Measurements from ENCODE around the gene CEP131. TPM values are rescaled to one million over a fixed set of nuclear protein-coding genes. Genes with fewer than 3 reads are reported as not detected.

CEP131 gene
- total and polyA plus RNA-seq, 2 of the 8 experiments (the other 6 are each of a cell fraction or from before 2014, with no cell fraction given): 5.9 to 23.2 TPM

DNA sequence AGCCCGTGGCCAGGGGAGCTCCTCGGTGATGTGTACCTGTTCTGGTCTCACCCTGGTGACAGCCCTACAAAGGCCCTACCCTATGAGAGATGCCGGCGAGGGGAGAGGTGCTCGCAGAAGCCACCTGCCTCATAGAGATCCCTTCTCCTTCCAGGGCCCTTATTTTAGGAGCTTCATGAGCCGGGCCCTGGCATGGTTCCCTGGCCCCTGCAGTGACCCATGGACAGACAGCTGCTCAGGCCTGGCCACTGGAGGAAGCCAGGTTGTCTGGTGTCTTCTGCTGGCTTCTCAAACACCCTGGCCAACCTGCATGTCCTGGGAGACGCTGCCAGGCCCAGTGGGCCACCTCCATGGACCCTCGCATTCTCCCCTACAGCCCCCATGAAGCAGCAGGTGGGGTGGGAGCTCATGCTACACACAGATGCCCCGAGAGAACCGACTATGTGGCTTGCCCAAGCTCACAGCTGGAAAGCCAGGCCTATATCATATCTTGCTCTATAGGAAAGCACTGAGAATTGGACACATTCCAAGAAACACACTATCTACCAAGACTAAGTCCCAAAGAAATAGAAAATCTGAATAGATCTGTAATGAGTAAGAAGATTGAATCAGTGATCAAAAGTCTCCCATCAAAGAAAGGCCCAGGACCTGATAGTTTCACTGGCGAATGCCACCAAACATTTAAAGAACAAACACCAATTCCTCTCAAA is 49.6 kb downstream of the CEP131 start (continued):
- TF ChIP-seq, protein P1, sequence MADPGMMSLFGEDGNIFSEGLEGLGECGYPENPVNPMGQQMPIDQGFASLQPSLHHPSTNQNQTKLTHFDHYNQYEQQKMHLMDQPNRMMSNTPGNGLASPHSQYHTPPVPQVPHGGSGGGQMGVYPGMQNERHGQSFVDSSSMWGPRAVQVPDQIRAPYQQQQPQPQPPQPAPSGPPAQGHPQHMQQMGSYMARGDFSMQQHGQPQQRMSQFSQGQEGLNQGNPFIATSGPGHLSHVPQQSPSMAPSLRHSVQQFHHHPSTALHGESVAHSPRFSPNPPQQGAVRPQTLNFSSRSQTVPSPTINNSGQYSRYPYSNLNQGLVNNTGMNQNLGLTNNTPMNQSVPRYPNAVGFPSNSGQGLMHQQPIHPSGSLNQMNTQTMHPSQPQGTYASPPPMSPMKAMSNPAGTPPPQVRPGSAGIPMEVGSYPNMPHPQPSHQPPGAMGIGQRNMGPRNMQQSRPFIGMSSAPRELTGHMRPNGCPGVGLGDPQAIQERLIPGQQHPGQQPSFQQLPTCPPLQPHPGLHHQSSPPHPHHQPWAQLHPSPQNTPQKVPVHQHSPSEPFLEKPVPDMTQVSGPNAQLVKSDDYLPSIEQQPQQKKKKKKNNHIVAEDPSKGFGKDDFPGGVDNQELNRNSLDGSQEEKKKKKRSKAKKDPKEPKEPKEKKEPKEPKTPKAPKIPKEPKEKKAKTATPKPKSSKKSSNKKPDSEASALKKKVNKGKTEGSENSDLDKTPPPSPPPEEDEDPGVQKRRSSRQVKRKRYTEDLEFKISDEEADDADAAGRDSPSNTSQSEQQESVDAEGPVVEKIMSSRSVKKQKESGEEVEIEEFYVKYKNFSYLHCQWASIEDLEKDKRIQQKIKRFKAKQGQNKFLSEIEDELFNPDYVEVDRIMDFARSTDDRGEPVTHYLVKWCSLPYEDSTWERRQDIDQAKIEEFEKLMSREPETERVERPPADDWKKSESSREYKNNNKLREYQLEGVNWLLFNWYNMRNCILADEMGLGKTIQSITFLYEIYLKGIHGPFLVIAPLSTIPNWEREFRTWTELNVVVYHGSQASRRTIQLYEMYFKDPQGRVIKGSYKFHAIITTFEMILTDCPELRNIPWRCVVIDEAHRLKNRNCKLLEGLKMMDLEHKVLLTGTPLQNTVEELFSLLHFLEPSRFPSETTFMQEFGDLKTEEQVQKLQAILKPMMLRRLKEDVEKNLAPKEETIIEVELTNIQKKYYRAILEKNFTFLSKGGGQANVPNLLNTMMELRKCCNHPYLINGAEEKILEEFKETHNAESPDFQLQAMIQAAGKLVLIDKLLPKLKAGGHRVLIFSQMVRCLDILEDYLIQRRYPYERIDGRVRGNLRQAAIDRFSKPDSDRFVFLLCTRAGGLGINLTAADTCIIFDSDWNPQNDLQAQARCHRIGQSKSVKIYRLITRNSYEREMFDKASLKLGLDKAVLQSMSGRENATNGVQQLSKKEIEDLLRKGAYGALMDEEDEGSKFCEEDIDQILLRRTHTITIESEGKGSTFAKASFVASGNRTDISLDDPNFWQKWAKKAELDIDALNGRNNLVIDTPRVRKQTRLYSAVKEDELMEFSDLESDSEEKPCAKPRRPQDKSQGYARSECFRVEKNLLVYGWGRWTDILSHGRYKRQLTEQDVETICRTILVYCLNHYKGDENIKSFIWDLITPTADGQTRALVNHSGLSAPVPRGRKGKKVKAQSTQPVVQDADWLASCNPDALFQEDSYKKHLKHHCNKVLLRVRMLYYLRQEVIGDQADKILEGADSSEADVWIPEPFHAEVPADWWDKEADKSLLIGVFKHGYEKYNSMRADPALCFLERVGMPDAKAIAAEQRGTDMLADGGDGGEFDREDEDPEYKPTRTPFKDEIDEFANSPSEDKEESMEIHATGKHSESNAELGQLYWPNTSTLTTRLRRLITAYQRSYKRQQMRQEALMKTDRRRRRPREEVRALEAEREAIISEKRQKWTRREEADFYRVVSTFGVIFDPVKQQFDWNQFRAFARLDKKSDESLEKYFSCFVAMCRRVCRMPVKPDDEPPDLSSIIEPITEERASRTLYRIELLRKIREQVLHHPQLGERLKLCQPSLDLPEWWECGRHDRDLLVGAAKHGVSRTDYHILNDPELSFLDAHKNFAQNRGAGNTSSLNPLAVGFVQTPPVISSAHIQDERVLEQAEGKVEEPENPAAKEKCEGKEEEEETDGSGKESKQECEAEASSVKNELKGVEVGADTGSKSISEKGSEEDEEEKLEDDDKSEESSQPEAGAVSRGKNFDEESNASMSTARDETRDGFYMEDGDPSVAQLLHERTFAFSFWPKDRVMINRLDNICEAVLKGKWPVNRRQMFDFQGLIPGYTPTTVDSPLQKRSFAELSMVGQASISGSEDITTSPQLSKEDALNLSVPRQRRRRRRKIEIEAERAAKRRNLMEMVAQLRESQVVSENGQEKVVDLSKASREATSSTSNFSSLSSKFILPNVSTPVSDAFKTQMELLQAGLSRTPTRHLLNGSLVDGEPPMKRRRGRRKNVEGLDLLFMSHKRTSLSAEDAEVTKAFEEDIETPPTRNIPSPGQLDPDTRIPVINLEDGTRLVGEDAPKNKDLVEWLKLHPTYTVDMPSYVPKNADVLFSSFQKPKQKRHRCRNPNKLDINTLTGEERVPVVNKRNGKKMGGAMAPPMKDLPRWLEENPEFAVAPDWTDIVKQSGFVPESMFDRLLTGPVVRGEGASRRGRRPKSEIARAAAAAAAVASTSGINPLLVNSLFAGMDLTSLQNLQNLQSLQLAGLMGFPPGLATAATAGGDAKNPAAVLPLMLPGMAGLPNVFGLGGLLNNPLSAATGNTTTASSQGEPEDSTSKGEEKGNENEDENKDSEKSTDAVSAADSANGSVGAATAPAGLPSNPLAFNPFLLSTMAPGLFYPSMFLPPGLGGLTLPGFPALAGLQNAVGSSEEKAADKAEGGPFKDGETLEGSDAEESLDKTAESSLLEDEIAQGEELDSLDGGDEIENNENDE (IDR thresholded peaks at IDR 0.05; ENCODE audit: insufficient replicate concordance, low read length): no peak
- TF ChIP-seq BACH1 (IDR thresholded peaks at IDR 0.05; ENCODE audit: low read length) (no peak), RXRA (IDR thresholded peaks at IDR 0.05; ENCODE audit: insufficient read depth, low read depth, low read length) (no peak), ASH2L (IDR thresholded peaks at IDR 0.05; ENCODE audit: low read length) (no peak), POU5F1 (IDR thresholded peaks at IDR 0.05; ENCODE audit: low read depth, low read length) (no peak), RNF2 (IDR thresholded peaks at IDR 0.05; ENCODE audit: borderline replicate concordance, low read depth, low read length, missing control alignments, poor library complexity, severe bottlenecking) (no peak), RAD21 (IDR thresholded peaks at IDR 0.05 in 1 of 2, conservative IDR thresholded peaks at IDR 0.05 in 1 of 2; ENCODE audit: low read depth in 2 of 2, low read length in 2 of 2) (no peak), TBP (IDR thresholded peaks at IDR 0.05; ENCODE audit: low read depth, low read length) (no peak), NRF1 (IDR thresholded peaks at IDR 0.05; ENCODE audit: low read depth, low read length) (no peak), MAFK (IDR thresholded peaks at IDR 0.05; ENCODE audit: low read depth, low read length) (no peak)

Data from H1 (cell line).